HepG2 (cell line): ENCODE data around the gene GAL3ST2. TPM values are rescaled to one million over a fixed set of nuclear protein-coding genes. Genes with fewer than 3 reads are reported as not detected.

ENCODE experiments used
- CBX2 ChIP-seq, 2 experiments: fragments of 200-600 bp in 1 of 2; sonication (generic); formaldehyde crosslinking in 1 of 2; IDR thresholded peaks; 2 replicates each; pipeline versions ENCODE4 v1.7.0 to v1.8.1; 2018 to 2022; ENCODE audit warnings: low read depth in 2 of 2, low read length in 1 of 2, mild to moderate bottlenecking in 1 of 2, missing genetic modification reagents in 1 of 2
- GABPA ChIP-seq, 2 experiments: IDR thresholded peaks; 2 replicates each; pipeline ENCODE4 v1.6.1; 2011 to 2016; ENCODE audit warnings: low read depth in 2 of 2, low read length in 1 of 2, missing biosample characterization in 1 of 2, missing genetic modification characterization in 1 of 2
- GTF3A ChIP-seq: sonication (generic); formaldehyde crosslinking; conservative IDR thresholded peaks from 2 replicates; pipeline ENCODE4 v1.4.0; 2020; ENCODE audit warnings: mild to moderate bottlenecking, missing genetic modification reagents
- KDM3A ChIP-seq: IDR thresholded peaks from 2 replicates; pipeline ENCODE4 v1.6.1; 2018; ENCODE audit warnings: low read depth, missing compliant biosample characterization
- MAFK ChIP-seq, 2 experiments: IDR thresholded peaks in 1 of 2; conservative IDR thresholded peaks in 1 of 2; 2 replicates each; pipeline ENCODE4 v1.6.1; 2011; ENCODE audit warnings: improper control_type of control experiment in 2 of 2, low read length in 2 of 2
- MXI1 ChIP-seq: IDR thresholded peaks from 3 replicates; pipeline ENCODE4 v1.6.1; 2012; ENCODE audit warnings: low read depth, low read length, inconsistent platforms, borderline replicate concordance
- NR1H2 ChIP-seq: sonication (generic); formaldehyde crosslinking; IDR thresholded peaks from 2 replicates; pipeline ENCODE4 v1.8.1; 2022; ENCODE audit warnings: low read depth, missing genetic modification reagents, borderline replicate concordance
- POLR2AphosphoS2 ChIP-seq: IDR thresholded peaks from 2 replicates; pipeline ENCODE4 v1.6.1; 2011; ENCODE audit warnings: low read depth, low read length, improper control_type of control experiment
- SOX6 ChIP-seq, 2 experiments: fragments of 450-650 bp in 1 of 2; sonication (generic) in 1 of 2; formaldehyde crosslinking in 1 of 2; IDR thresholded peaks; 2 replicates each; pipeline versions ENCODE4 v1.4.0 to v1.6.1; 2017 to 2020; ENCODE audit warnings: antibody characterized with exemption in 1 of 2, mild to moderate bottlenecking in 1 of 2, missing genetic modification reagents in 1 of 2
- ZFP90 ChIP-seq: sonication (generic); formaldehyde crosslinking; IDR thresholded peaks from 2 replicates; pipeline ENCODE4 v1.8.0; 2022; ENCODE audit warnings: missing genetic modification reagents, mild to moderate bottlenecking, inconsistent platforms, borderline replicate concordance
- ZNF292 ChIP-seq: sonication (generic); formaldehyde crosslinking; IDR thresholded peaks from 2 replicates; pipeline ENCODE4 v1.8.1; 2022; ENCODE audit warnings: mild to moderate bottlenecking, low read depth, missing genetic modification reagents, borderline replicate concordance
- ZNF343 ChIP-seq: sonication (generic); formaldehyde crosslinking; IDR thresholded peaks from 2 replicates; pipeline ENCODE4 v1.4.0; 2020; ENCODE audit warnings: mild to moderate bottlenecking, missing genetic modification reagents
- ZNF501 ChIP-seq: sonication (generic); formaldehyde crosslinking; IDR thresholded peaks from 2 replicates; pipeline ENCODE4 v1.5.1; 2020; ENCODE audit warnings: mild to moderate bottlenecking, moderate library complexity, missing genetic modification reagents
- ZNF510 ChIP-seq: sonication (generic); formaldehyde crosslinking; IDR thresholded peaks from 2 replicates; pipeline ENCODE4 v1.4.0; 2020; ENCODE audit warnings: low read depth, mild to moderate bottlenecking, missing genetic modification reagents
- ZNF570 ChIP-seq: sonication (generic); formaldehyde crosslinking; IDR thresholded peaks from 2 replicates; pipeline ENCODE4 v1.4.0; 2020; ENCODE audit warnings: mild to moderate bottlenecking, missing genetic modification reagents, borderline replicate concordance
- ZNF607 ChIP-seq: sonication (generic); formaldehyde crosslinking; IDR thresholded peaks from 2 replicates; pipeline ENCODE4 v1.5.1; 2020; ENCODE audit warnings: missing genetic modification reagents, mild to moderate bottlenecking, borderline replicate concordance
- ZNF749 ChIP-seq: sonication (generic); formaldehyde crosslinking; IDR thresholded peaks from 2 replicates; pipeline ENCODE4 v1.8.0; 2022; ENCODE audit warnings: mild to moderate bottlenecking, missing genetic modification reagents, moderate library complexity, borderline replicate concordance
- ZSCAN12 ChIP-seq: sonication (generic); formaldehyde crosslinking; IDR thresholded peaks from 2 replicates; pipeline ENCODE4 v1.9.0; 2021; ENCODE audit warnings: mild to moderate bottlenecking, missing genetic modification reagents
- ZSCAN29 ChIP-seq: sonication (generic); formaldehyde crosslinking; conservative IDR thresholded peaks from 2 replicates; pipeline ENCODE4 v1.4.0; 2020; ENCODE audit warnings: mild to moderate bottlenecking, missing genetic modification reagents
- polyA plus RNA-seq, 8 experiments: library from polyadenylated mRNA; depleted of rRNA in 3 of 8; stranded (reverse) in 7 of 8; unstranded in 1 of 8; fragments of >200 nt; fragmentation: Illumina TruSeq in 4 of 8; extraction: Trizol in 4 of 8; gene quantifications; 2 replicates each; pipeline versions ENCODE4 v1.2.1 to v1.2.3, GENCODE V29; 2011 to 2016; ENCODE audit warnings: low read depth in 4 of 8, missing spikeins in 1 of 8, mixed read lengths in 1 of 8; ENCODE audit not compliant: insufficient read depth in 1 of 8
- total RNA-seq, 5 experiments: library from RNA; depleted of rRNA; stranded (reverse); fragments of >200 nt; fragmentation: Illumina TruSeq; extraction: Trizol; gene quantifications; 2 replicates each; pipeline ENCODE4 v1.2.3, GENCODE V29; 2016; ENCODE audit warnings: low read depth in 1 of 5
- TF ChIP-seq, protein P1 (sequence below): IDR thresholded peaks from 2 replicates; pipeline ENCODE4 v1.6.1; 2018; ENCODE audit warnings: missing genetic modification reagents, mild to moderate bottlenecking, missing compliant biosample characterization
- TF ChIP-seq, protein P2 (sequence below): fragments of 450-650 bp; IDR thresholded peaks from 2 replicates; pipeline ENCODE4 v1.6.1; 2016
- TF ChIP-seq, protein P3 (sequence below): sonication (generic); formaldehyde crosslinking; IDR thresholded peaks from 2 replicates; pipeline ENCODE4 v1.8.1; 2022; ENCODE audit warnings: low read depth, mild to moderate bottlenecking, missing genetic modification reagents
- TF ChIP-seq, protein P4 (sequence below): sonication (generic); formaldehyde crosslinking; IDR thresholded peaks from 2 replicates; pipeline ENCODE4 v1.8.0; 2022; ENCODE audit warnings: missing genetic modification reagents, mild to moderate bottlenecking, borderline replicate concordance

Gene GAL3ST2
- total and polyA plus RNA-seq, 2 of the 13 experiments (the other 11 are each of a cell fraction or from before 2014, with no cell fraction given): 0.17 to 0.20 TPM

GRCh38 chr2:241818943-241819270 is 42.3 kb downstream of the GAL3ST2 start (continued):
- TF ChIP-seq, protein P1, sequence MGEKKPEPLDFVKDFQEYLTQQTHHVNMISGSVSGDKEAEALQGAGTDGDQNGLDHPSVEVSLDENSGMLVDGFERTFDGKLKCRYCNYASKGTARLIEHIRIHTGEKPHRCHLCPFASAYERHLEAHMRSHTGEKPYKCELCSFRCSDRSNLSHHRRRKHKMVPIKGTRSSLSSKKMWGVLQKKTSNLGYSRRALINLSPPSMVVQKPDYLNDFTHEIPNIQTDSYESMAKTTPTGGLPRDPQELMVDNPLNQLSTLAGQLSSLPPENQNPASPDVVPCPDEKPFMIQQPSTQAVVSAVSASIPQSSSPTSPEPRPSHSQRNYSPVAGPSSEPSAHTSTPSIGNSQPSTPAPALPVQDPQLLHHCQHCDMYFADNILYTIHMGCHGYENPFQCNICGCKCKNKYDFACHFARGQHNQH (CRISPR knock-in tag): peak; percentile 93
- TF ChIP-seq GTF3A (CRISPR knock-in tag) (no peak), ZNF570 (no peak), KDM3A (CRISPR knock-in tag) (peak; percentile 69; the same call in 1 of the 2 replicates), ZNF607 (CRISPR knock-in tag) (0 out of 2 replicates have a peak, but pooled peaks have one; percentile 71), ZSCAN29 (CRISPR knock-in tag) (peak; percentile 44; the same call in 1 of the 2 replicates), SOX6 (IDR thresholded peaks at IDR 0.05) (no peak), SOX6 (CRISPR knock-in tag; IDR thresholded peaks at IDR 0.05) (peak; percentile 95), MAFK (conservative IDR thresholded peaks at IDR 0.05 in 1 of 2, IDR thresholded peaks at IDR 0.05 in 1 of 2; ENCODE audit: low read length in 2 of 2) (no peak), ZNF343 (no peak), POLR2AphosphoS2 (no peak), ZNF749 (CRISPR knock-in tag) (peak; percentile 85; the same call in 1 of the 2 replicates), MXI1 (peak; percentile 57; the same call in 2 of the 3 replicates), ZSCAN12 (CRISPR knock-in tag) (no peak), CBX2 (IDR thresholded peaks at IDR 0.05; ENCODE audit: low read depth, low read length) (no peak), CBX2 (CRISPR knock-in tag; IDR thresholded peaks at IDR 0.05; ENCODE audit: low read depth) (no peak), ZNF292 (CRISPR knock-in tag) (no peak), NR1H2 (no peak), GABPA (IDR thresholded peaks at IDR 0.05; ENCODE audit: low read depth, low read length) (no peak), GABPA (CRISPR knock-in tag; IDR thresholded peaks at IDR 0.05; ENCODE audit: low read depth) (peak; percentile 75), ZNF501 (CRISPR knock-in tag) (0 out of 2 replicates have a peak, but pooled peaks have one; percentile 54), ZFP90 (CRISPR knock-in tag) (peak; percentile 46; the same call in 1 of the 2 replicates), ZNF510 (CRISPR knock-in tag) (peak; percentile 82)
- TF ChIP-seq, protein P2, sequence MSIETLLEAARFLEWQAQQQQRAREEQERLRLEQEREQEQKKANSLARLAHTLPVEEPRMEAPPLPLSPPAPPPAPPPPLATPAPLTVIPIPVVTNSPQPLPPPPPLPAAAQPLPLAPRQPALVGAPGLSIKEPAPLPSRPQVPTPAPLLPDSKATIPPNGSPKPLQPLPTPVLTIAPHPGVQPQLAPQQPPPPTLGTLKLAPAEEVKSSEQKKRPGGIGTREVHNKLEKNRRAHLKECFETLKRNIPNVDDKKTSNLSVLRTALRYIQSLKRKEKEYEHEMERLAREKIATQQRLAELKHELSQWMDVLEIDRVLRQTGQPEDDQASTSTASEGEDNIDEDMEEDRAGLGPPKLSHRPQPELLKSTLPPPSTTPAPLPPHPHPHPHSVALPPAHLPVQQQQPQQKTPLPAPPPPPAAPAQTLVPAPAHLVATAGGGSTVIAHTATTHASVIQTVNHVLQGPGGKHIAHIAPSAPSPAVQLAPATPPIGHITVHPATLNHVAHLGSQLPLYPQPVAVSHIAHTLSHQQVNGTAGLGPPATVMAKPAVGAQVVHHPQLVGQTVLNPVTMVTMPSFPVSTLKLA: peak; percentile 100
- TF ChIP-seq, protein P3, sequence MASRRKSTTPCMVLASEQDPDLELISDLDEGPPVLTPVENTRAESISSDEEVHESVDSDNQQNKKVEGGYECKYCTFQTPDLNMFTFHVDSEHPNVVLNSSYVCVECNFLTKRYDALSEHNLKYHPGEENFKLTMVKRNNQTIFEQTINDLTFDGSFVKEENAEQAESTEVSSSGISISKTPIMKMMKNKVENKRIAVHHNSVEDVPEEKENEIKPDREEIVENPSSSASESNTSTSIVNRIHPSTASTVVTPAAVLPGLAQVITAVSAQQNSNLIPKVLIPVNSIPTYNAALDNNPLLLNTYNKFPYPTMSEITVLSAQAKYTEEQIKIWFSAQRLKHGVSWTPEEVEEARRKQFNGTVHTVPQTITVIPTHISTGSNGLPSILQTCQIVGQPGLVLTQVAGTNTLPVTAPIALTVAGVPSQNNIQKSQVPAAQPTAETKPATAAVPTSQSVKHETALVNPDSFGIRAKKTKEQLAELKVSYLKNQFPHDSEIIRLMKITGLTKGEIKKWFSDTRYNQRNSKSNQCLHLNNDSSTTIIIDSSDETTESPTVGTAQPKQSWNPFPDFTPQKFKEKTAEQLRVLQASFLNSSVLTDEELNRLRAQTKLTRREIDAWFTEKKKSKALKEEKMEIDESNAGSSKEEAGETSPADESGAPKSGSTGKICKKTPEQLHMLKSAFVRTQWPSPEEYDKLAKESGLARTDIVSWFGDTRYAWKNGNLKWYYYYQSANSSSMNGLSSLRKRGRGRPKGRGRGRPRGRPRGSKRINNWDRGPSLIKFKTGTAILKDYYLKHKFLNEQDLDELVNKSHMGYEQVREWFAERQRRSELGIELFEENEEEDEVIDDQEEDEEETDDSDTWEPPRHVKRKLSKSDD (CRISPR knock-in tag): peak; percentile 87
- TF ChIP-seq, protein P4, sequence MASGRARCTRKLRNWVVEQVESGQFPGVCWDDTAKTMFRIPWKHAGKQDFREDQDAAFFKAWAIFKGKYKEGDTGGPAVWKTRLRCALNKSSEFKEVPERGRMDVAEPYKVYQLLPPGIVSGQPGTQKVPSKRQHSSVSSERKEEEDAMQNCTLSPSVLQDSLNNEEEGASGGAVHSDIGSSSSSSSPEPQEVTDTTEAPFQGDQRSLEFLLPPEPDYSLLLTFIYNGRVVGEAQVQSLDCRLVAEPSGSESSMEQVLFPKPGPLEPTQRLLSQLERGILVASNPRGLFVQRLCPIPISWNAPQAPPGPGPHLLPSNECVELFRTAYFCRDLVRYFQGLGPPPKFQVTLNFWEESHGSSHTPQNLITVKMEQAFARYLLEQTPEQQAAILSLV (CRISPR knock-in tag): peak; percentile 86; the same call in 1 of the 2 replicates
